Measurements from ENCODE around the gene BAG3. TPM values are rescaled to one million over a fixed set of nuclear protein-coding genes. Genes with fewer than 3 reads are reported as not detected.

Gene BAG3
- polyA plus RNA-seq, 1 donor from 2014 or later: 0.61 TPM

DNA sequence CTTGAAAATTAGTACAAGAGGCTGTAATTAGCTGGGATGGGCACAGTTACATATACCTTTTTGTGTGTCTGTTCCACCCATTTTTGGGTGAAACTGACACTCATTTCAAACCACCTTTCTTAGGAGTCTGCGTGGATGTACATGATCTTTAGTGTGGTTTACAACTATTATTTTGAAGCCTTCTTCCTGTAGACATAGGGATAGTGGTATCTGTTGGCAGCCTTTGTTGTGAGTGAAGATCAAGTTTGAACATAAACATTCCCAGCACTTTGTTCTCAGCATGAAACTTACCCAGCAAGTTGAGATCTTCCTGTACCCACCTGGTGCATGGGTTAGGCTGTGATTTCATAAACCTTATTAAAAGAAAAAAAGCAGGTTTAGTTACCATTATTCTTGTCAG is 2.0 kb downstream of the BAG3 start:
- H3K27me3 ChIP-seq (ENCODE audit: insufficient read depth, low read depth, low read length): peaks cover 3% of the 10 kb centered on the region
- no peaks in the 10 kb centered on the region for H3K79me2 ChIP-seq (replicated peaks; ENCODE audit: insufficient read depth, low read length)
- H4K20me1 ChIP-seq (ENCODE audit: insufficient read depth): no peaks in the 10 kb centered on the region
- H3K4me3 ChIP-seq (ENCODE audit: low read length): no peak overlapping the region
- TF ChIP-seq RAD21 (conservative IDR thresholded peaks at IDR 0.05): no peak
- no peak for TF ChIP-seq POLR2AphosphoS5 (IDR thresholded peaks at IDR 0.05)
- H3K4me2 ChIP-seq (ENCODE audit: low read length): no peak overlapping the region
- H3K9me3 ChIP-seq (ENCODE audit: low read length): no peaks in the 10 kb centered on the region
- H3K27ac ChIP-seq (ENCODE audit: low read length): no peak overlapping the region
- H3K36me3 ChIP-seq (ENCODE audit: insufficient read depth, low read length): no peaks in the 10 kb centered on the region
- H3K9me2 ChIP-seq (ENCODE audit: insufficient read depth, low read length): no peaks in the 10 kb centered on the region
- H2AFZ ChIP-seq (ENCODE audit: low read depth, low read length): no peak overlapping the region
- H3F3A ChIP-seq (ENCODE audit: insufficient read depth, low read length, poor library complexity, severe bottlenecking): no peaks in the 10 kb centered on the region
- H3K9ac ChIP-seq (ENCODE audit: low read length): no peak overlapping the region

- Histone ChIP-seq H3F3A (ENCODE audit: insufficient read depth, low read length, poor library complexity, severe bottlenecking) (no peaks in the 10 kb centered on the region), H3K36me3 (ENCODE audit: insufficient read depth, low read length) (no peaks in the 10 kb centered on the region), H3K9me2 (ENCODE audit: insufficient read depth, low read length) (no peaks in the 10 kb centered on the region), H3K79me2 (replicated peaks; ENCODE audit: insufficient read depth, low read length) (no peaks in the 10 kb centered on the region), H3K27me3 (ENCODE audit: insufficient read depth, low read depth, low read length) (peaks cover 3% of the 10 kb centered on the region), H4K20me1 (ENCODE audit: insufficient read depth) (no peaks in the 10 kb centered on the region), H3K4me2 (ENCODE audit: low read length) (no peak overlapping the region), H2AFZ (ENCODE audit: low read depth, low read length) (no peak overlapping the region), H3K27ac (ENCODE audit: low read length) (no peak overlapping the region), H3K4me3 (ENCODE audit: low read length) (no peak overlapping the region), H3K9ac (ENCODE audit: low read length) (no peak overlapping the region), H3K9me3 (ENCODE audit: low read length) (no peaks in the 10 kb centered on the region)
- TF ChIP-seq, protein P1, sequence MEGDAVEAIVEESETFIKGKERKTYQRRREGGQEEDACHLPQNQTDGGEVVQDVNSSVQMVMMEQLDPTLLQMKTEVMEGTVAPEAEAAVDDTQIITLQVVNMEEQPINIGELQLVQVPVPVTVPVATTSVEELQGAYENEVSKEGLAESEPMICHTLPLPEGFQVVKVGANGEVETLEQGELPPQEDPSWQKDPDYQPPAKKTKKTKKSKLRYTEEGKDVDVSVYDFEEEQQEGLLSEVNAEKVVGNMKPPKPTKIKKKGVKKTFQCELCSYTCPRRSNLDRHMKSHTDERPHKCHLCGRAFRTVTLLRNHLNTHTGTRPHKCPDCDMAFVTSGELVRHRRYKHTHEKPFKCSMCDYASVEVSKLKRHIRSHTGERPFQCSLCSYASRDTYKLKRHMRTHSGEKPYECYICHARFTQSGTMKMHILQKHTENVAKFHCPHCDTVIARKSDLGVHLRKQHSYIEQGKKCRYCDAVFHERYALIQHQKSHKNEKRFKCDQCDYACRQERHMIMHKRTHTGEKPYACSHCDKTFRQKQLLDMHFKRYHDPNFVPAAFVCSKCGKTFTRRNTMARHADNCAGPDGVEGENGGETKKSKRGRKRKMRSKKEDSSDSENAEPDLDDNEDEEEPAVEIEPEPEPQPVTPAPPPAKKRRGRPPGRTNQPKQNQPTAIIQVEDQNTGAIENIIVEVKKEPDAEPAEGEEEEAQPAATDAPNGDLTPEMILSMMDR (IDR thresholded peaks at IDR 0.05; ENCODE audit: poor library complexity, severe bottlenecking): no peak
- TF ChIP-seq MXI1 (conservative IDR thresholded peaks at IDR 0.05; ENCODE audit: poor library complexity, severe bottlenecking) (no peak), SMC3 (conservative IDR thresholded peaks at IDR 0.05; ENCODE audit: poor library complexity) (no peak), REST (IDR thresholded peaks at IDR 0.05; ENCODE audit: borderline replicate concordance) (no peak), EZH2 (IDR thresholded peaks at IDR 0.05; ENCODE audit: borderline replicate concordance, insufficient read depth, low read length, poor library complexity, severe bottlenecking) (no peak), EP300 (conservative IDR thresholded peaks at IDR 0.05; ENCODE audit: poor library complexity, severe bottlenecking) (no peak), POLR2AphosphoS5 (IDR thresholded peaks at IDR 0.05) (no peak), TAF1 (IDR thresholded peaks at IDR 0.05; ENCODE audit: low read depth) (no peak), RAD21 (conservative IDR thresholded peaks at IDR 0.05) (no peak)
Observed at GRCh38 chr10:119653916-119654315, 2.7 kb downstream of the BAG3 start.

- H3K9ac ChIP-seq (ENCODE audit: low read length): no peak overlapping the region
- H3K9me3 ChIP-seq (ENCODE audit: low read length): no peaks in the 10 kb centered on the region
- H3K4me2 ChIP-seq (ENCODE audit: low read length): no peak overlapping the region
- no peak for TF ChIP-seq EZH2 (IDR thresholded peaks at IDR 0.05; ENCODE audit: borderline replicate concordance, insufficient read depth, low read length, poor library complexity, severe bottlenecking)
- TF ChIP-seq, protein P1 (IDR thresholded peaks at IDR 0.05; ENCODE audit: poor library complexity, severe bottlenecking): no peak
- TF ChIP-seq POLR2AphosphoS5 (IDR thresholded peaks at IDR 0.05): no peak
- TF ChIP-seq TAF1 (IDR thresholded peaks at IDR 0.05; ENCODE audit: low read depth): no peak
- TF ChIP-seq REST (IDR thresholded peaks at IDR 0.05; ENCODE audit: borderline replicate concordance): no peak
- no peak for TF ChIP-seq EP300 (conservative IDR thresholded peaks at IDR 0.05; ENCODE audit: poor library complexity, severe bottlenecking)
- no peak for TF ChIP-seq MXI1 (conservative IDR thresholded peaks at IDR 0.05; ENCODE audit: poor library complexity, severe bottlenecking)
- no peak for TF ChIP-seq RAD21 (conservative IDR thresholded peaks at IDR 0.05)
- TF ChIP-seq SMC3 (conservative IDR thresholded peaks at IDR 0.05; ENCODE audit: poor library complexity): no peak
- H3F3A ChIP-seq (ENCODE audit: insufficient read depth, low read length, poor library complexity, severe bottlenecking): no peaks in the 10 kb centered on the region
- no peaks in the 10 kb centered on the region for H4K20me1 ChIP-seq (ENCODE audit: insufficient read depth)
- no peak overlapping the region for H3K27ac ChIP-seq (ENCODE audit: low read length)
- no peaks in the 10 kb centered on the region for H3K79me2 ChIP-seq (replicated peaks; ENCODE audit: insufficient read depth, low read length)
- no peaks in the 10 kb centered on the region for H3K36me3 ChIP-seq (ENCODE audit: insufficient read depth, low read length)
- H3K9me2 ChIP-seq (ENCODE audit: insufficient read depth, low read length): no peaks in the 10 kb centered on the region
- no peak overlapping the region for H3K4me3 ChIP-seq (ENCODE audit: low read length)
- no peak overlapping the region for H2AFZ ChIP-seq (ENCODE audit: low read depth, low read length)
- peaks cover 3% of the 10 kb centered on the region for H3K27me3 ChIP-seq (ENCODE audit: insufficient read depth, low read depth, low read length)
Observed at GRCh38 chr10:119654540-119654939, 3.4 kb downstream of the BAG3 start.

All from neural cell (in vitro differentiated cells).